Lower leg skin (tissue), 3 donors: Measurements from ENCODE around the gene FOLR3.
"Not testable (repeated sequence)": the region's sequence is repeated elsewhere in the genome, so short reads cannot be mapped to it uniquely, and the experiment has no call there.

Experiments
- CTCF ChIP-seq, 3 donors: fragments of 450-650 bp; IDR thresholded peaks; one replicate each; pipeline ENCODE4 v1.5.1; 2016; ENCODE audit warnings: antibody characterized with exemption in 3 of 3, mild to moderate bottlenecking in 3 of 3, moderate library complexity in 2 of 3
- POLR2A ChIP-seq, 2 donors: fragments of 450-650 bp; IDR thresholded peaks; one replicate each; pipeline ENCODE4 v1.6.1; 2016 to 2017; ENCODE audit warnings: antibody characterized with exemption in 2 of 2, mild to moderate bottlenecking in 1 of 2, moderate library complexity in 1 of 2

GRCh38 chr11:72169046-72169555, 33.6 kb downstream of the FOLR3 start:
- TF ChIP-seq CTCF, POLR2A (IDR thresholded peaks at IDR 0.05): not testable (repeated sequence)
